H1 (cell line): ENCODE measurements around the gene ATP6V1B1. TPM values are rescaled to one million over a fixed set of nuclear protein-coding genes. Genes with fewer than 3 reads are reported as not detected.
A peak's percentile ranks its signal among the peaks of the same experiment; 100 is the strongest.

Source experiments
- CTCF ChIA-PET: fragments of 300-600 bp; sonication (Branson Sonifier 250); formaldehyde crosslinking; loops from one replicate; lab custom pipeline; 2021; ENCODE audit not compliant: partially characterized antibody; lab: Charles Lee
- POLR2A ChIA-PET: fragments of 300-600 bp; sonication (Branson Sonifier 250); formaldehyde crosslinking; loops from one replicate; lab custom pipeline; 2021; ENCODE audit warnings: inconsistent platforms; ENCODE audit not compliant: partially characterized antibody; lab: Charles Lee
- DNase-seq, 2 experiments: peaks; one replicate each; pipeline versions ENCODE4 v3.0.0 to v3.0.0-alpha.2; 2010 to 2022; ENCODE audit warnings: low spot score in 2 of 2, low read depth in 1 of 2, mixed read lengths in 1 of 2
- FAIRE-seq: peaks from 2 replicates; lab custom pipeline; 2011; peaks lifted over from hg19 to GRCh38; lab: Jason Lieb, UNC
- H2AFZ ChIP-seq: 2 replicates; pipeline ENCODE4 v1.8.1; 2012; ENCODE audit warnings: low read length, inconsistent platforms
- H2AK5ac ChIP-seq: 2 replicates; pipeline ENCODE4 v1.6.1; 2013; ENCODE audit warnings: low read depth, low read length
- H2BK120ac ChIP-seq: replicated peaks from 2 replicates; pipeline ENCODE3; 2013; ENCODE audit warnings: low read depth, low read length, inconsistent platforms
- H2BK12ac ChIP-seq: 2 replicates; pipeline ENCODE4 v1.6.1; 2013; ENCODE audit warnings: low read depth, low read length
- H2BK15ac ChIP-seq: 2 replicates; pipeline ENCODE4 v1.6.1; 2013; ENCODE audit warnings: low read length
- H2BK20ac ChIP-seq: 2 replicates; pipeline ENCODE4 v1.6.1; 2013; ENCODE audit warnings: low read length
- H2BK5ac ChIP-seq: 2 replicates; pipeline ENCODE4 v1.6.1; 2013; ENCODE audit warnings: low read depth, low read length
- H3K14ac ChIP-seq: 2 replicates; pipeline ENCODE4 v1.6.1; 2013; ENCODE audit warnings: inconsistent platforms; ENCODE audit not compliant: insufficient read length
- H3K18ac ChIP-seq: 2 replicates; pipeline ENCODE4 v1.6.1; 2013; ENCODE audit warnings: low read length; ENCODE audit errors: extremely low read depth
- H3K23ac ChIP-seq: 2 replicates; pipeline ENCODE4 v1.6.1; 2013; ENCODE audit warnings: inconsistent platforms; ENCODE audit not compliant: insufficient read length
- H3K23me2 ChIP-seq: 2 replicates; pipeline ENCODE4 v1.6.1; 2013; ENCODE audit warnings: low read depth, low read length
- H3K27ac ChIP-seq: 2 replicates; pipeline ENCODE4 v1.6.1; 2011; ENCODE audit warnings: low read depth, low read length, inconsistent platforms
- H3K27me3 ChIP-seq, 4 experiments: replicated peaks in 1 of 4; 1 replicate in 1 of 4; 2 replicates in 3 of 4; pipeline versions ENCODE4 v1.6.1 to v1.8.1; 2011 to 2013; ENCODE audit warnings: low read length in 3 of 4, mild to moderate bottlenecking in 3 of 4, inconsistent platforms in 2 of 4, mixed read lengths in 2 of 4, moderate library complexity in 1 of 4; ENCODE audit not compliant: control insufficient read depth in 3 of 4, insufficient read depth in 3 of 4; ENCODE audit errors: extremely low read depth in 1 of 4
- H3K36me3 ChIP-seq, 4 experiments: 2 replicates each; pipeline versions ENCODE4 v1.6.1 to v1.8.1; 2011 to 2013; ENCODE audit warnings: mild to moderate bottlenecking in 4 of 4, low read length in 3 of 4, moderate library complexity in 2 of 4, control low read depth in 1 of 4, inconsistent platforms in 1 of 4; ENCODE audit not compliant: insufficient read depth in 4 of 4, control insufficient read depth in 2 of 4
- H3K4ac ChIP-seq: replicated peaks from 2 replicates; pipeline ENCODE3; 2013; ENCODE audit warnings: low read length, low read depth, mixed read lengths, inconsistent platforms; ENCODE audit not compliant: insufficient read length
- H3K4me1 ChIP-seq, 4 experiments: replicated peaks in 1 of 4; 1 replicate in 1 of 4; 2 replicates in 3 of 4; pipeline versions ENCODE4 v1.6.1 to v1.8.1; 2011 to 2013; ENCODE audit warnings: low read length in 3 of 4, inconsistent platforms in 2 of 4, mixed read lengths in 1 of 4; ENCODE audit not compliant: insufficient read depth in 4 of 4, control insufficient read depth in 3 of 4
- H3K4me2 ChIP-seq, 2 experiments: 2 replicates each; pipeline versions ENCODE4 v1.6.1 to v1.8.1; 2011 to 2013; ENCODE audit warnings: low read depth in 2 of 2, low read length in 2 of 2, control low read depth in 1 of 2, inconsistent platforms in 1 of 2, mild to moderate bottlenecking in 1 of 2; ENCODE audit not compliant: insufficient read depth in 1 of 2
- H3K4me3 ChIP-seq, 4 experiments: fragments of 200-600, 300-600 bp in 1 of 4; sonication (generic), shearing (Covaris generic), sonication (Bioruptor Twin) in 1 of 4; 2 replicates each; pipeline versions ENCODE4 v1.5.1 to v1.8.1; 2011 to 2016; ENCODE audit warnings: low read length in 4 of 4, low read depth in 3 of 4, control low read depth in 2 of 4, inconsistent platforms in 2 of 4, mild to moderate bottlenecking in 2 of 4, mixed read lengths in 1 of 4, moderate library complexity in 1 of 4; ENCODE audit not compliant: insufficient read depth in 2 of 4; ENCODE audit errors: extremely low read depth in 1 of 4
- H3K56ac ChIP-seq: replicated peaks from 2 replicates; pipeline ENCODE3; 2013; ENCODE audit warnings: low read depth, mild to moderate bottlenecking, mixed read lengths, low read length, inconsistent platforms; ENCODE audit not compliant: insufficient read length
- H3K79me1 ChIP-seq: 2 replicates; pipeline ENCODE4 v1.6.1; 2013; ENCODE audit warnings: low read depth, low read length, control low read depth
- H3K79me2 ChIP-seq, 2 experiments: 2 replicates each; pipeline versions ENCODE4 v1.6.1 to v1.8.1; 2012 to 2013; ENCODE audit warnings: low read length in 2 of 2, mild to moderate bottlenecking in 2 of 2, inconsistent platforms in 1 of 2; ENCODE audit not compliant: insufficient read depth in 2 of 2, control insufficient read depth in 1 of 2
- H3K9ac ChIP-seq, 4 experiments: replicated peaks in 1 of 4; 1 replicate in 1 of 4; 2 replicates in 3 of 4; pipeline versions ENCODE4 v1.6.1 to v1.8.1; 2011 to 2013; ENCODE audit warnings: low read depth in 3 of 4, low read length in 3 of 4, control low read depth in 2 of 4, mild to moderate bottlenecking in 2 of 4, moderate library complexity in 2 of 4, inconsistent platforms in 1 of 4; ENCODE audit errors: extremely low read depth in 1 of 4
- H3K9me3 ChIP-seq, 2 experiments: 2 replicates each; pipeline versions ENCODE4 v1.6.1 to v1.8.1; 2012 to 2013; ENCODE audit warnings: mild to moderate bottlenecking in 2 of 2, moderate library complexity in 2 of 2, control low read depth in 1 of 2, inconsistent platforms in 1 of 2, low read depth in 1 of 2, low read length in 1 of 2, mixed read lengths in 1 of 2; ENCODE audit not compliant: insufficient read depth in 2 of 2
- H4K20me1 ChIP-seq, 2 experiments: replicated peaks in 1 of 2; 2 replicates each; pipeline versions ENCODE3 to v1.8.1; 2011 to 2013; ENCODE audit warnings: inconsistent platforms in 2 of 2, low read length in 2 of 2, mild to moderate bottlenecking in 1 of 2; ENCODE audit not compliant: insufficient read depth in 2 of 2, control insufficient read depth in 1 of 2
- H4K5ac ChIP-seq: 2 replicates; pipeline ENCODE4 v1.6.1; 2013; ENCODE audit warnings: low read length, low read depth, mixed read lengths, inconsistent platforms; ENCODE audit not compliant: insufficient read length
- H4K8ac ChIP-seq: 2 replicates; pipeline ENCODE4 v1.8.0; 2013; ENCODE audit warnings: mild to moderate bottlenecking, moderate library complexity, low read length, inconsistent platforms; ENCODE audit not compliant: insufficient read depth; ENCODE audit errors: extremely low read depth
- H4K91ac ChIP-seq: replicated peaks from 2 replicates; pipeline ENCODE3; 2013; ENCODE audit warnings: low read length, mixed read lengths, inconsistent platforms; ENCODE audit not compliant: insufficient read length
- ASH2L ChIP-seq: fragments of 200-600, 300-600 bp; sonication (generic); IDR thresholded peaks from one replicate; pipeline ENCODE4 v1.7.1; 2017; ENCODE audit warnings: low read length
- CTBP2 ChIP-seq: IDR thresholded peaks from 2 replicates; pipeline ENCODE4 v1.7.0; 2011; ENCODE audit warnings: borderline replicate concordance, mild to moderate bottlenecking, moderate library complexity, mixed read lengths, low read length; ENCODE audit not compliant: insufficient read depth, insufficient read length
- FOSL1 ChIP-seq: IDR thresholded peaks from 2 replicates; pipeline ENCODE4 v1.6.1; 2011; ENCODE audit warnings: mild to moderate bottlenecking, low read depth, low read length, moderate library complexity; ENCODE audit not compliant: insufficient read depth
- RNF2 ChIP-seq: fragments of 200-900, 300-1000 bp; sonication (generic); IDR thresholded peaks from 2 replicates; pipeline ENCODE4 v1.7.1; 2016; ENCODE audit warnings: borderline replicate concordance, low read depth, mild to moderate bottlenecking, antibody characterized with exemption, low read length; ENCODE audit not compliant: poor library complexity, severe bottlenecking; ENCODE audit errors: missing control alignments
- RXRA ChIP-seq: IDR thresholded peaks from 2 replicates; pipeline ENCODE4 v1.6.1; 2011; ENCODE audit warnings: low read depth, mild to moderate bottlenecking, low read length, moderate library complexity; ENCODE audit not compliant: insufficient read depth
- WGBS, 2 experiments: shearing (Covaris generic) in 1 of 2; methylation state at CpG; one replicate each; pipeline versions ENCODE4 v1.1.6 to v1.1.7; 2013 to 2015; ENCODE audit warnings: low lambda C conversion rate in 2 of 2, mixed read lengths in 2 of 2, inconsistent platforms in 1 of 2, low coverage in 1 of 2, missing lambda C conversion rate in 1 of 2; ENCODE audit not compliant: insufficient replicate concordance in 2 of 2, insufficient coverage in 1 of 2, insufficient read length in 1 of 2; ENCODE audit errors: extremely low coverage in 1 of 2, missing lambda C conversion rate in 1 of 2; 5-methylcytosine and 5-hydroxymethylcytosine counted together
- polyA plus RNA-seq, 7 experiments: library from polyadenylated mRNA; depleted of rRNA in 3 of 7; stranded (reverse) in 5 of 7; unstranded in 2 of 7; fragments of >200 nt in 5 of 7; fragments of 200-250 nt in 2 of 7; gene quantifications; 1 replicate in 5 of 7; 2 replicates in 1 of 7; 4 replicates in 1 of 7; pipeline versions ENCODE4 v1.2.1 to v1.2.3, GENCODE V29; 2011 to 2013; ENCODE audit warnings: missing spikeins in 2 of 7, mixed read lengths in 2 of 7
- total RNA-seq: library from RNA; stranded (reverse); fragmentation: NEBNext Ultra II Directional; extraction: Animal tissue kit (Norgen Biotek cat#: 25700); gene quantifications from 2 replicates; pipeline ENCODE4 v1.2.1, GENCODE V29; 2021
- TF ChIP-seq, protein P1 (sequence below): IDR thresholded peaks from 2 replicates; pipeline ENCODE4 v1.6.1; 2011; ENCODE audit warnings: low read length, improper control_type of control experiment
- TF ChIP-seq, protein P2 (sequence below), 3 experiments: IDR thresholded peaks; 1 replicate in 2 of 3; 2 replicates in 1 of 3; pipeline versions ENCODE4 v1.5.1 to v1.6.1; 2011; ENCODE audit warnings: low read length in 3 of 3, mild to moderate bottlenecking in 3 of 3, inconsistent platforms in 2 of 3, low read depth in 1 of 3, moderate library complexity in 1 of 3; ENCODE audit not compliant: insufficient read depth in 1 of 3; ENCODE audit errors: control extremely low read depth in 1 of 3
- TF ChIP-seq, protein P3 (sequence below): IDR thresholded peaks from 2 replicates; pipeline ENCODE4 v1.6.1; 2012; ENCODE audit warnings: inconsistent platforms

The ATP6V1B1 gene
- total and polyA plus RNA-seq, 2 of the 8 experiments (the other 6 are each of a cell fraction or from before 2014, with no cell fraction given) = not detected

DNA sequence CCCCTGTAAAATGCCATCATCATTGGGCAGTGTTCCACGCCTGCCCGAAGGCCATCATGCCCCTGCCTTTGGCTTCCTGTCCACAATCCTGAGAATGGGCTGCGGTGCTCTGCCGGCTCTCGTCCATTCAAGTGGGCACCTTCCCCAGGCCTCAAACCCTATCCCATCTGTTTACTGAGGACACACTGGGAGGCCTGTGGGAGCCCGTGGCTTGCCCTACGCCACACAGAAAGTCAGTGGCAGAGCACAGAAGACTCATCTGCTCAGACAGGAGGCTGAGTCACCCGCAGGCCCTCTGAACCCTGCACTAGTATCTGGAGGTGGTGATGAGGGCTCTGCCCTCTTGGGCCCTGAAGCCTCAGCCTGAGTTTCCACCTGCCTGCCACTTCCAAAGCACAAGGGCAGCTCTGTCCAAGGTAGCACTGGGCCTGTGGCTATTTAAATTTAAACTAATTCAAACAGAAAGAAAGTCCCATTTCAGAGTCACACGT lies 23.6 kb downstream of the ATP6V1B1 start:
- Histone ChIP-seq H3K4ac (no peak overlapping the region), H4K20me1 (no peaks in the 10 kb centered on the region), H3K56ac (no peak overlapping the region), H3K9me3 (no peaks in the 10 kb centered on the region), H4K91ac (no peak overlapping the region), H3K27me3 (peaks cover 5 to 25% (median 17%) of the 10 kb centered on the region in 4 experiments), H3K36me3 (no peaks in the 10 kb centered on the region), H3K23me2 (no peaks in the 10 kb centered on the region), H2BK20ac (no peak overlapping the region), H3K79me1 (no peaks in the 10 kb centered on the region), H3K79me2 (no peaks in the 10 kb centered on the region), H2BK12ac (no peak overlapping the region), H3K4me3 (no peak overlapping the region), H3K4me2 (no peak overlapping the region), H2BK5ac (no peak overlapping the region), H4K5ac (no peak overlapping the region), H3K9ac (no peak overlapping the region), H2AFZ (no peak overlapping the region), H2AK5ac (no peak overlapping the region), H2BK120ac (no peak overlapping the region), H4K8ac (no peak overlapping the region; the same call in 1 of the 2 replicates), H2BK15ac (no peak overlapping the region), H3K23ac (no peak overlapping the region), H3K14ac (no peak overlapping the region), H3K27ac (no peak overlapping the region), H3K4me1 (no peaks in the 10 kb centered on the region; a peak in 1 of 7 replicates), H3K18ac (no peak overlapping the region)
- DNase-seq = peak in 1 of 2 experiments; percentile 38
- ChIA-PET POLR2A (interaction anchor here (0.6 kb wide), 1 partner anchor 40 kb away, joined by 3 read pairs; no protein-coding TSS in a partner anchor), CTCF (interaction anchor here (0.8 to 8.6 kb wide), 20 partner anchors 8 to 169 kb away, joined by 3 to 99 read pairs (median 8); partner anchors contain the start of gene FIGLA)
- 87% methylated on average over 9 of the region's 9 CpGs; no CpG with 5 or more reads in 1 of the 2 experiments for WGBS, 2 experiments
- no peak for FAIRE-seq
- TF ChIP-seq, protein P1, sequence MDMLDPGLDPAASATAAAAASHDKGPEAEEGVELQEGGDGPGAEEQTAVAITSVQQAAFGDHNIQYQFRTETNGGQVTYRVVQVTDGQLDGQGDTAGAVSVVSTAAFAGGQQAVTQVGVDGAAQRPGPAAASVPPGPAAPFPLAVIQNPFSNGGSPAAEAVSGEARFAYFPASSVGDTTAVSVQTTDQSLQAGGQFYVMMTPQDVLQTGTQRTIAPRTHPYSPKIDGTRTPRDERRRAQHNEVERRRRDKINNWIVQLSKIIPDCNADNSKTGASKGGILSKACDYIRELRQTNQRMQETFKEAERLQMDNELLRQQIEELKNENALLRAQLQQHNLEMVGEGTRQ = no peak
- TF ChIP-seq FOSL1 = no peak
- no peak for TF ChIP-seq RXRA
- TF ChIP-seq RNF2 = no peak
- no peak for TF ChIP-seq ASH2L
- TF ChIP-seq, protein P2, sequence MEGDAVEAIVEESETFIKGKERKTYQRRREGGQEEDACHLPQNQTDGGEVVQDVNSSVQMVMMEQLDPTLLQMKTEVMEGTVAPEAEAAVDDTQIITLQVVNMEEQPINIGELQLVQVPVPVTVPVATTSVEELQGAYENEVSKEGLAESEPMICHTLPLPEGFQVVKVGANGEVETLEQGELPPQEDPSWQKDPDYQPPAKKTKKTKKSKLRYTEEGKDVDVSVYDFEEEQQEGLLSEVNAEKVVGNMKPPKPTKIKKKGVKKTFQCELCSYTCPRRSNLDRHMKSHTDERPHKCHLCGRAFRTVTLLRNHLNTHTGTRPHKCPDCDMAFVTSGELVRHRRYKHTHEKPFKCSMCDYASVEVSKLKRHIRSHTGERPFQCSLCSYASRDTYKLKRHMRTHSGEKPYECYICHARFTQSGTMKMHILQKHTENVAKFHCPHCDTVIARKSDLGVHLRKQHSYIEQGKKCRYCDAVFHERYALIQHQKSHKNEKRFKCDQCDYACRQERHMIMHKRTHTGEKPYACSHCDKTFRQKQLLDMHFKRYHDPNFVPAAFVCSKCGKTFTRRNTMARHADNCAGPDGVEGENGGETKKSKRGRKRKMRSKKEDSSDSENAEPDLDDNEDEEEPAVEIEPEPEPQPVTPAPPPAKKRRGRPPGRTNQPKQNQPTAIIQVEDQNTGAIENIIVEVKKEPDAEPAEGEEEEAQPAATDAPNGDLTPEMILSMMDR (IDR thresholded peaks at IDR 0.05; ENCODE audit: control extremely low read depth in 1 of 3, insufficient read depth in 1 of 3, low read depth in 1 of 3, low read length in 3 of 3) = no peak
- TF ChIP-seq, protein P3, sequence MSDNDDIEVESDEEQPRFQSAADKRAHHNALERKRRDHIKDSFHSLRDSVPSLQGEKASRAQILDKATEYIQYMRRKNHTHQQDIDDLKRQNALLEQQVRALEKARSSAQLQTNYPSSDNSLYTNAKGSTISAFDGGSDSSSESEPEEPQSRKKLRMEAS = no peak
- TF ChIP-seq CTBP2 = no peak
